Stimulated activated CD8-positive, alpha-beta memory T cell treated with anti-CD3 and anti-CD28 coated beads, Interleukin-4, amount 100 ng/mL, for 48 hours (primary cell): ENCODE data around the gene INTS6.

Experiments used
- DNase-seq: peaks from one replicate; pipeline ENCODE4 v3.0.0-alpha.2; 2020

Gene INTS6

GRCh38 chr13:51452361-51453206 lies at the start of gene INTS6:
Gene INTS6, minus strand, starts transcription at chr13:51453036. Its CDS starts 511 bp downstream, at chr13:51452525.
- peak; percentile 98 for DNase-seq

GRCh38 chr13:51502153-51502651 lies 49.4 kb upstream of the INTS6 start:
- peak; percentile 51 for DNase-seq

- DNase-seq: no peak
Measured at GRCh38 chr13:51501592-51502152, 48.8 kb upstream of the INTS6 start.

GRCh38 chr13:51501096-51501495 lies 48.3 kb upstream of the INTS6 start:
- no peak for DNase-seq

GRCh38 chr13:51500687-51501086 lies 47.9 kb upstream of the INTS6 start:
- no peak for DNase-seq

GRCh38 chr13:51499841-51500240 lies 47.0 kb upstream of the INTS6 start:
- DNase-seq: no peak

- DNase-seq: no peak
Measured at GRCh38 chr13:51495316-51495715, 42.5 kb upstream of the INTS6 start.

- DNase-seq: no peak
Measured at GRCh38 chr13:51494156-51494555, 41.3 kb upstream of the INTS6 start.

- no peak for DNase-seq
Measured at GRCh38 chr13:51488212-51488611, 35.4 kb upstream of the INTS6 start.

- DNase-seq: no peak
Measured at GRCh38 chr13:51481656-51482055, 28.8 kb upstream of the INTS6 start.

- no peak for DNase-seq
Measured at GRCh38 chr13:51479199-51479523, 26.3 kb upstream of the INTS6 start.

GRCh38 chr13:51478418-51479198 lies 25.8 kb upstream of the INTS6 start:
- DNase-seq: no peak

- no peak for DNase-seq
Measured at GRCh38 chr13:51477653-51478324, 25.0 kb upstream of the INTS6 start.

GRCh38 chr13:51477149-51477548 lies 24.3 kb upstream of the INTS6 start:
- no peak for DNase-seq

- DNase-seq: no peak
Measured at GRCh38 chr13:51475727-51476501, 23.1 kb upstream of the INTS6 start.

- no peak for DNase-seq
Measured at GRCh38 chr13:51469790-51470189, 17.0 kb upstream of the INTS6 start.

- DNase-seq: no peak
Measured at GRCh38 chr13:51467730-51468129, 14.9 kb upstream of the INTS6 start.

GRCh38 chr13:51465124-51465523 lies 12.3 kb upstream of the INTS6 start:
- no peak for DNase-seq

- DNase-seq: no peak
Measured at GRCh38 chr13:51457086-51457815, 4.4 kb upstream of the INTS6 start.

GRCh38 chr13:51456510-51456909 lies 3.7 kb upstream of the INTS6 start:
- DNase-seq: no peak

GRCh38 chr13:51455532-51455931 lies 2.7 kb upstream of the INTS6 start:
- DNase-seq: no peak
